ENCODE measurements around the gene MPRIP.

MPRIP gene

GRCh38 chr17:17159571-17159970 is 117.3 kb downstream of the MPRIP start:
- H3K9ac ChIP-seq (ENCODE audit: low read depth, low read length) = no peak overlapping the region
- no peaks in the 10 kb centered on the region for H3K9me3 ChIP-seq (ENCODE audit: insufficient read depth, low read length, severe bottlenecking)
- H4K20me1 ChIP-seq (ENCODE audit: insufficient read depth, low read length) = peaks cover 5% of the 10 kb centered on the region
- H3K27me3 ChIP-seq (ENCODE audit: insufficient read depth, low read length, poor library complexity) = no peaks in the 10 kb centered on the region
- H3K4me3 ChIP-seq (ENCODE audit: low read depth in 1 of 2, low read length in 2 of 2) = no peak overlapping the region
- no peak for DNase-seq
- TF ChIP-seq, protein P1, sequence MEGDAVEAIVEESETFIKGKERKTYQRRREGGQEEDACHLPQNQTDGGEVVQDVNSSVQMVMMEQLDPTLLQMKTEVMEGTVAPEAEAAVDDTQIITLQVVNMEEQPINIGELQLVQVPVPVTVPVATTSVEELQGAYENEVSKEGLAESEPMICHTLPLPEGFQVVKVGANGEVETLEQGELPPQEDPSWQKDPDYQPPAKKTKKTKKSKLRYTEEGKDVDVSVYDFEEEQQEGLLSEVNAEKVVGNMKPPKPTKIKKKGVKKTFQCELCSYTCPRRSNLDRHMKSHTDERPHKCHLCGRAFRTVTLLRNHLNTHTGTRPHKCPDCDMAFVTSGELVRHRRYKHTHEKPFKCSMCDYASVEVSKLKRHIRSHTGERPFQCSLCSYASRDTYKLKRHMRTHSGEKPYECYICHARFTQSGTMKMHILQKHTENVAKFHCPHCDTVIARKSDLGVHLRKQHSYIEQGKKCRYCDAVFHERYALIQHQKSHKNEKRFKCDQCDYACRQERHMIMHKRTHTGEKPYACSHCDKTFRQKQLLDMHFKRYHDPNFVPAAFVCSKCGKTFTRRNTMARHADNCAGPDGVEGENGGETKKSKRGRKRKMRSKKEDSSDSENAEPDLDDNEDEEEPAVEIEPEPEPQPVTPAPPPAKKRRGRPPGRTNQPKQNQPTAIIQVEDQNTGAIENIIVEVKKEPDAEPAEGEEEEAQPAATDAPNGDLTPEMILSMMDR (IDR thresholded peaks at IDR 0.05; ENCODE audit: borderline replicate concordance, extremely low read depth, low read length, poor library complexity, severe bottlenecking) = no peak
- TF ChIP-seq EZH2 (IDR thresholded peaks at IDR 0.05; ENCODE audit: borderline replicate concordance, low read depth, low read length, severe bottlenecking) = no peak
- no peaks in the 10 kb centered on the region for H3K79me2 ChIP-seq (ENCODE audit: insufficient read depth, low read length)
- H3K27ac ChIP-seq (ENCODE audit: low read length) = no peak overlapping the region
- no peak overlapping the region for H2AFZ ChIP-seq (ENCODE audit: low read depth, low read length)
- no peak for ATAC-seq (ENCODE audit: insufficient read depth, low read depth)
- peaks cover 95% of the 10 kb centered on the region for H3K36me3 ChIP-seq (ENCODE audit: insufficient read depth, low read length)
- H3K4me2 ChIP-seq (ENCODE audit: insufficient read depth, low read length) = no peak overlapping the region
- H3K4me1 ChIP-seq (ENCODE audit: insufficient read depth, low read length) = no peaks in the 10 kb centered on the region

GRCh38 chr17:17161121-17161520 is 118.9 kb downstream of the MPRIP start:
- no peak overlapping the region for H3K27ac ChIP-seq (ENCODE audit: low read length)
- DNase-seq = no peak
- ATAC-seq (ENCODE audit: insufficient read depth, low read depth) = no peak
- no peak for TF ChIP-seq EZH2 (IDR thresholded peaks at IDR 0.05; ENCODE audit: borderline replicate concordance, low read depth, low read length, severe bottlenecking)
- TF ChIP-seq, protein P1 (IDR thresholded peaks at IDR 0.05; ENCODE audit: borderline replicate concordance, extremely low read depth, low read length, poor library complexity, severe bottlenecking) = no peak
- H3K4me3 ChIP-seq (ENCODE audit: low read depth in 1 of 2, low read length in 2 of 2) = no peak overlapping the region
- H3K4me1 ChIP-seq (ENCODE audit: insufficient read depth, low read length) = no peaks in the 10 kb centered on the region
- no peaks in the 10 kb centered on the region for H3K9me3 ChIP-seq (ENCODE audit: insufficient read depth, low read length, severe bottlenecking)
- no peaks in the 10 kb centered on the region for H3K79me2 ChIP-seq (ENCODE audit: insufficient read depth, low read length)
- no peak overlapping the region for H3K4me2 ChIP-seq (ENCODE audit: insufficient read depth, low read length)
- no peak overlapping the region for H3K9ac ChIP-seq (ENCODE audit: low read depth, low read length)
- peaks cover 8% of the 10 kb centered on the region for H4K20me1 ChIP-seq (ENCODE audit: insufficient read depth, low read length)
- H3K36me3 ChIP-seq (ENCODE audit: insufficient read depth, low read length) = peaks cover 95% of the 10 kb centered on the region
- no peaks in the 10 kb centered on the region for H3K27me3 ChIP-seq (ENCODE audit: insufficient read depth, low read length, poor library complexity)
- H2AFZ ChIP-seq (ENCODE audit: low read depth, low read length) = no peak overlapping the region

DNA sequence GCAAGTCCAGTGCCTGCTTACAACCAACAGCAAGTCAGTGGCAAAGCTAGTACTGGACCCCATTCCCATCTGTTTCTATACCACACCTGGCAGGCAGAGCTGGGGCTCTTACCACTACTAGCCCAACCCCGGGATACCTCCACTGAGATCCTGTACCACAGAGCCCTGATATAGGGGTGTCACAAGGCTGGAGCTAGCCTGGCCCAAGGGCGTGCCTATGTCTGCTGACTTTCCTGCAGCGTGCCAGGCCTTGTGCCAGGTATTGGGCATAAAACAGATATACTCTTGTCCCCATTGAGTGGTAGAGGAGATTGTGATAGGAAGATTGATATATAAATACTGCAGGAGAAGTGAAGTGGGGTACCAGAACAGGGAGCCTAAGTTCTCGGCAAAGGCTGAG is 119.5 kb downstream of the MPRIP start:
- H3K4me2 ChIP-seq (ENCODE audit: insufficient read depth, low read length) = no peak overlapping the region
- H3K36me3 ChIP-seq (ENCODE audit: insufficient read depth, low read length) = peaks cover 95% of the 10 kb centered on the region
- peaks cover 6% of the 10 kb centered on the region; the same call in 1 of the 2 replicates for H4K20me1 ChIP-seq (ENCODE audit: insufficient read depth, low read length)

More for the DNA sequence above, 119.5 kb downstream of the MPRIP start:
- Histone ChIP-seq H3K4me3 (ENCODE audit: low read depth in 1 of 2, low read length in 2 of 2) (no peak overlapping the region), H3K9me3 (ENCODE audit: insufficient read depth, low read length, severe bottlenecking) (no peaks in the 10 kb centered on the region), H3K4me1 (ENCODE audit: insufficient read depth, low read length) (no peaks in the 10 kb centered on the region), H3K27me3 (ENCODE audit: insufficient read depth, low read length, poor library complexity) (no peaks in the 10 kb centered on the region), H3K9ac (ENCODE audit: low read depth, low read length) (no peak overlapping the region), H3K27ac (ENCODE audit: low read length) (no peak overlapping the region), H3K79me2 (ENCODE audit: insufficient read depth, low read length) (no peaks in the 10 kb centered on the region), H2AFZ (ENCODE audit: low read depth, low read length) (no peak overlapping the region)
- DNase-seq (no peak), ATAC-seq (ENCODE audit: insufficient read depth, low read depth) (no peak)
- TF ChIP-seq, protein P1 (IDR thresholded peaks at IDR 0.05; ENCODE audit: borderline replicate concordance, extremely low read depth, low read length, poor library complexity, severe bottlenecking) = no peak
- TF ChIP-seq EZH2 (IDR thresholded peaks at IDR 0.05; ENCODE audit: borderline replicate concordance, low read depth, low read length, severe bottlenecking) = no peak

Data from DND-41 (cell line).